Neutrophil (primary cell): Measurements from ENCODE around the gene RAB3IL1.

Experiments used
- H3K27ac ChIP-seq: fragments of 200-600 bp; sonication (generic); 2 replicates; pipeline ENCODE4 v1.5.1; 2016; ENCODE audit warnings: mild to moderate bottlenecking, moderate library complexity
- H3K27me3 ChIP-seq: fragments of 200-600 bp; sonication (generic); 2 replicates; pipeline ENCODE4 v1.6.0; 2016; ENCODE audit warnings: mild to moderate bottlenecking
- H3K36me3 ChIP-seq: fragments of 200-600 bp; sonication (generic); 2 replicates; pipeline ENCODE4 v1.5.1; 2017
- H3K4me1 ChIP-seq, 2 experiments: fragments of 200-600 bp in 1 of 2; sonication (generic) in 1 of 2; 1 replicate in 1 of 2; 2 replicates in 1 of 2; pipeline versions ENCODE4 v1.5.1 to v1.6.1; 2013 to 2016; ENCODE audit warnings: low read depth in 1 of 2, low read length in 1 of 2, mild to moderate bottlenecking in 1 of 2, moderate library complexity in 1 of 2; ENCODE audit not compliant: control insufficient read depth in 1 of 2, insufficient read depth in 1 of 2
- H3K4me3 ChIP-seq, 2 experiments: fragments of 200-600 bp in 1 of 2; sonication (generic) in 1 of 2; 1 replicate in 1 of 2; 2 replicates in 1 of 2; pipeline ENCODE4 v1.5.1; 2013 to 2016; ENCODE audit warnings: low read depth in 1 of 2, low read length in 1 of 2, mild to moderate bottlenecking in 1 of 2, moderate library complexity in 1 of 2
- H3K9me3 ChIP-seq: fragments of 200-600 bp; sonication (generic); 2 replicates; pipeline ENCODE4 v1.5.1; 2016
- TF ChIP-seq, protein P1 (sequence below): fragments of 200-600 bp; sonication (generic); IDR thresholded peaks from 2 replicates; pipeline ENCODE4 v1.5.1; 2016; ENCODE audit warnings: antibody characterized with exemption

RAB3IL1 gene

DNA sequence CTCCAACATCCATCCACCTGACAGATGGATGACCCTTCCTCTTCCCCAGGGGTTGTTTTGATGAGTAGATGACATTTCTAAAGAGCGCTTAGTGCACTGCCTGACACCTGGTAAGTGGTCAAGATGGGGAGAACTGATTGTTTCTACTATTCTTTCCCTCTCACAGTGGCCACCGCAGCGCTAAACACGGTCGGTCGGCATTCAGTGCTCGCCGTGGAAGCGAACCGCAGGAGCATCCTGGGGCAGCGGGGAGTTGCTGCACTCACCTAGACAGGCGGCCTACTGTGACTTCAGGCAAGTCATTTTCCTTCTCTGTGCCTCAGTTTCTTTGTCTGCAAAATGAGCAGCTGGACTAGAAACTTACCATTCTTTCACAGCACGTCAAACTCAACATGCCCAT lies 27.8 kb upstream of the RAB3IL1 start:
- TF ChIP-seq, protein P1, sequence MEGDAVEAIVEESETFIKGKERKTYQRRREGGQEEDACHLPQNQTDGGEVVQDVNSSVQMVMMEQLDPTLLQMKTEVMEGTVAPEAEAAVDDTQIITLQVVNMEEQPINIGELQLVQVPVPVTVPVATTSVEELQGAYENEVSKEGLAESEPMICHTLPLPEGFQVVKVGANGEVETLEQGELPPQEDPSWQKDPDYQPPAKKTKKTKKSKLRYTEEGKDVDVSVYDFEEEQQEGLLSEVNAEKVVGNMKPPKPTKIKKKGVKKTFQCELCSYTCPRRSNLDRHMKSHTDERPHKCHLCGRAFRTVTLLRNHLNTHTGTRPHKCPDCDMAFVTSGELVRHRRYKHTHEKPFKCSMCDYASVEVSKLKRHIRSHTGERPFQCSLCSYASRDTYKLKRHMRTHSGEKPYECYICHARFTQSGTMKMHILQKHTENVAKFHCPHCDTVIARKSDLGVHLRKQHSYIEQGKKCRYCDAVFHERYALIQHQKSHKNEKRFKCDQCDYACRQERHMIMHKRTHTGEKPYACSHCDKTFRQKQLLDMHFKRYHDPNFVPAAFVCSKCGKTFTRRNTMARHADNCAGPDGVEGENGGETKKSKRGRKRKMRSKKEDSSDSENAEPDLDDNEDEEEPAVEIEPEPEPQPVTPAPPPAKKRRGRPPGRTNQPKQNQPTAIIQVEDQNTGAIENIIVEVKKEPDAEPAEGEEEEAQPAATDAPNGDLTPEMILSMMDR: no peak
- H3K27ac ChIP-seq: no peak overlapping the region
- no peak overlapping the region for H3K4me3 ChIP-seq
- H3K4me1 ChIP-seq: peaks cover 9 to 17% of the 10 kb centered on the region in 2 experiments
- H3K27me3 ChIP-seq: peaks cover 8% of the 10 kb centered on the region
- H3K36me3 ChIP-seq: no peaks in the 10 kb centered on the region
- H3K9me3 ChIP-seq: no peaks in the 10 kb centered on the region

DNA sequence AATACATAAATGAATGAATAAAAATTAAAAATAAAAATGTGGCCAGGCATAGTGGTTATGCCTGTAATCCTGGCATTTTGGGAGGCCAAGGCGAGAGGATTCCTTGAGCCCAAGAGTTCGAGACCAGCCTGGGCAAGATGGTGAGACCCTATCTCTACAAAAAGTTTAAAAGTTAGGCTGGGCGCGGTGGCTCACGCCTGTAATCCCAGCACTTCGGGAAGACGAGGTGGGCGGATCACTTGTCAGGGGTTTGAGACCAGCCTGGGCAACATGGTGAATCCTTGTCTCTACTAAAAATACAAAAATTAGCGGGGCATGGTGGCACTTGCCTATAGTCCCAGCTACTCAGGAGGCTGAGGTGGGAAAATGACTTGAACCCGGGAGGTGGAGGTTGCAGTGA lies 23.1 kb upstream of the RAB3IL1 start:
- no peaks in the 10 kb centered on the region for H3K36me3 ChIP-seq
- H3K4me3 ChIP-seq: no peak overlapping the region

DNA sequence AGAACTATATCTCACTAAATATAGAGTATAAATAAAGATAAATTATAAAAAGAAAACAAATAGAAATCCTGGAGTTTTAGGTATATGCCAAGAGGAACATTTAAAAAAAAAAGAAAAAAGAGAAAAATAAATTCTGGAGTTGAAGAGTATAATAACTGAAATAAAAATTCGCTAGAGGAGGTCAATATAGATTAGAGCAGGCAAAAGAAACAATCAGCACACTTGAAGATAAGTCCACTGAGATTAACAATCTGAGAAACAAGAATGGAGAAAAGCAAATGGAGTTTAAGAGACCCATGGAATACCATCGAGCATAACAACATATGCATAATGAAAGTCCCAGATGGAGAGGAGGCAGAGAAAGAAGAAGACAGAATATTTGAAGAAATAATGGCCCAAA lies 18.5 kb upstream of the RAB3IL1 start:
- Histone ChIP-seq H3K36me3 (no peaks in the 10 kb centered on the region), H3K4me3 (no peak overlapping the region), H3K27ac (no peak overlapping the region), H3K27me3 (peaks cover 4% of the 10 kb centered on the region), H3K9me3 (no peaks in the 10 kb centered on the region), H3K4me1 (no peaks in the 10 kb centered on the region)
- TF ChIP-seq, protein P1: no peak

More for the DNA sequence above, 23.1 kb upstream of the RAB3IL1 start:
- Histone ChIP-seq H3K27me3 (peaks cover 12% of the 10 kb centered on the region), H3K27ac (no peak overlapping the region), H3K4me1 (no peaks in the 10 kb centered on the region), H3K9me3 (no peaks in the 10 kb centered on the region)
- TF ChIP-seq, protein P1: no peak

DNA sequence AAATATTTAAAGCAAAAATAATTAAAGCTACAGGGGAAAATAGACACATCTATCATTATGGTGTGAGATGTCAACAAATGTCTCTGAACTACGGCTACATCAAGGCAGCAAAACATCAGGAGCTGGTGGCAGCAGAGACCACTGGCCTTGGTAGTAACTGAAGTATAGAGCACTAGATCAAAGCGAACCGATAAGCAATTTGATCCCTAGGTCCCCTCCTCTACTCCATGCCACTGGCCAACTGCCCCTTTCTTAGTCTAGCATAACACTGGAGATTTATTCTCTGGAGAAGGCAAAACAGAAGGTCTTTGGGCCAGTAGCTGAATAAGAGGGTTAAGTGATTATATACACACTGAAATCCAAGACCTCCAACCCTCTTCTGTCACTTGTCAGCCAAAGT lies 13.6 kb upstream of the RAB3IL1 start:
- no peaks in the 10 kb centered on the region for H3K4me1 ChIP-seq
- no peaks in the 10 kb centered on the region for H3K27me3 ChIP-seq
- H3K36me3 ChIP-seq: no peaks in the 10 kb centered on the region
- TF ChIP-seq, protein P1: no peak
- no peak overlapping the region for H3K4me3 ChIP-seq
- no peaks in the 10 kb centered on the region for H3K9me3 ChIP-seq
- no peak overlapping the region for H3K27ac ChIP-seq

DNA sequence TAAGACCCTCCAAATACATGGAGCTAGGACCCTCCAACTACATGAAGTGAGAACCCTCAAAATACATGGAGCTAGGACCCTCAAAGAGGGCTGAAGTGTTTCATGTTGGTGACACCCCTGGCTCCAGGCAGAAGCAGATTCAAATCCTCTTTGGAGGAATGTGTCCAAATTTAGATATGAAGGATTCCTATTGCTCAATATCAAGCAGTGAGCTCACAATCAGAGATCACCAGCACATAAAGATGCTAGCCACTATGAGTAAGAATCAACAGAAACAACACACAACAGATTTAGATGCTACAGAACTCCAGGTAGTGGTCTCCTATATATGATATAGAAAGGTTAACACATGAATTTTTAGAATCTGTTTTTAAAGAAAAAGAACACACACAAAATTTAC lies 11.2 kb upstream of the RAB3IL1 start:
- no peak overlapping the region for H3K4me3 ChIP-seq
- no peaks in the 10 kb centered on the region for H3K27me3 ChIP-seq
- H3K36me3 ChIP-seq: no peaks in the 10 kb centered on the region
- TF ChIP-seq, protein P1: no peak
- H3K4me1 ChIP-seq: peaks cover 1 to 3% of the 10 kb centered on the region in 2 experiments
- H3K27ac ChIP-seq: no peak overlapping the region
- no peaks in the 10 kb centered on the region for H3K9me3 ChIP-seq

- Histone ChIP-seq H3K4me3 (no peak overlapping the region), H3K27ac (no peak overlapping the region), H3K27me3 (no peaks in the 10 kb centered on the region), H3K36me3 (no peaks in the 10 kb centered on the region), H3K9me3 (no peaks in the 10 kb centered on the region), H3K4me1 (peaks cover 12 to 14% of the 10 kb centered on the region in 2 experiments)
- TF ChIP-seq, protein P1: no peak
These were observed 10.1 kb upstream of the RAB3IL1 start for GRCh38 chr11:61927501-61927900.
